GM23338 (cell line): ENCODE data around the gene ADGRG6. TPM values are rescaled to one million over a fixed set of nuclear protein-coding genes. Genes with fewer than 3 reads are reported as not detected.

ENCODE experiments used
- ATAC-seq: fragments of 200-7000 bp; cut with Tn5 transposase; 3 replicates; pipeline ENCODE4 v1.9.1; 2020
- DNase-seq: peaks from one replicate; pipeline ENCODE4 v3.0.0-alpha.2; 2015; ENCODE audit warnings: low spot score
- H2AFZ ChIP-seq: fragments of 200-600 bp; sonication (generic); 2 replicates; pipeline ENCODE4 v1.8.0; 2016; ENCODE audit warnings: antibody characterized with exemption, mild to moderate bottlenecking, moderate library complexity
- H3F3A ChIP-seq: fragments of 200-600 bp; sonication (generic); replicated peaks from 2 replicates; pipeline ENCODE4 v1.8.0; 2017; ENCODE audit warnings: antibody characterized with exemption, mixed run types, low read depth
- H3K27ac ChIP-seq: fragments of 200-600 bp; sonication (generic); 2 replicates; pipeline ENCODE4 v1.6.1; 2016; ENCODE audit warnings: low read depth
- H3K27me3 ChIP-seq: fragments of 200-600 bp; sonication (generic); 2 replicates; pipeline ENCODE4 v1.8.0; 2016; ENCODE audit warnings: mild to moderate bottlenecking, mixed run types, moderate library complexity; ENCODE audit not compliant: insufficient read depth
- H3K36me3 ChIP-seq: fragments of 200-600 bp; sonication (generic); 2 replicates; pipeline ENCODE4 v1.8.0; 2016; ENCODE audit warnings: mild to moderate bottlenecking; ENCODE audit not compliant: insufficient read depth
- H3K4me1 ChIP-seq: fragments of 200-600 bp; sonication (generic); 2 replicates; pipeline ENCODE4 v1.8.0; 2016; ENCODE audit warnings: mild to moderate bottlenecking, moderate library complexity; ENCODE audit not compliant: insufficient read depth
- H3K4me2 ChIP-seq: fragments of 200-600 bp; sonication (generic); 2 replicates; pipeline ENCODE4 v1.7.1; 2017; ENCODE audit warnings: mixed run types
- H3K4me3 ChIP-seq: fragments of 200-600 bp; sonication (generic); 2 replicates; pipeline ENCODE4 v1.6.1; 2016; ENCODE audit warnings: mixed run types
- H3K79me2 ChIP-seq: fragments of 200-600 bp; sonication (generic); replicated peaks from 2 replicates; pipeline ENCODE4 v1.8.0; 2017; ENCODE audit warnings: mild to moderate bottlenecking; ENCODE audit not compliant: insufficient read depth
- H3K9me2 ChIP-seq: fragments of 200-600 bp; sonication (generic); 2 replicates; pipeline ENCODE4 v1.8.0; 2017; ENCODE audit not compliant: insufficient read depth
- H4K20me1 ChIP-seq: fragments of 200-600 bp; sonication (generic); replicated peaks from 2 replicates; pipeline ENCODE4 v1.8.0; 2017; ENCODE audit warnings: mild to moderate bottlenecking; ENCODE audit not compliant: insufficient read depth
- H3K27ac Mint-ChIP-seq: 2 replicates; pipeline ENCODE4 v1.8.0; 2020; ENCODE audit warnings: inconsistent platforms, mild to moderate bottlenecking, moderate library complexity, mixed read lengths
- H3K27me3 Mint-ChIP-seq: 3 replicates; pipeline ENCODE4 v1.8.0; 2022; ENCODE audit warnings: low read depth, mild to moderate bottlenecking, moderate library complexity, mixed read lengths, inconsistent platforms; ENCODE audit not compliant: insufficient read depth, poor library complexity
- H3K36me3 Mint-ChIP-seq: 3 replicates; pipeline ENCODE4 v1.8.0; 2021; ENCODE audit warnings: low read depth, mild to moderate bottlenecking, inconsistent platforms, moderate library complexity, mixed read lengths
- H3K4me1 Mint-ChIP-seq: 3 replicates; pipeline ENCODE4 v1.8.0; 2020; ENCODE audit warnings: mild to moderate bottlenecking, inconsistent platforms, mixed read lengths
- H3K4me3 Mint-ChIP-seq: 3 replicates; pipeline ENCODE4 v1.8.0; 2021; ENCODE audit warnings: moderate library complexity, mild to moderate bottlenecking, inconsistent platforms, mixed read lengths
- H3K9me3 Mint-ChIP-seq: 3 replicates; pipeline ENCODE4 v1.8.0; 2020; ENCODE audit warnings: moderate library complexity, mild to moderate bottlenecking, inconsistent platforms, mixed read lengths
- CREB1 ChIP-seq: fragments of 250-450 bp; sonication (Bioruptor Pico); IDR thresholded peaks from 2 replicates; pipeline ENCODE4 v1.5.0; 2020; ENCODE audit warnings: low read depth, mild to moderate bottlenecking, moderate library complexity
- EZH2 ChIP-seq: fragments of 200-600 bp; sonication (generic); IDR thresholded peaks from one replicate; pipeline ENCODE4 v1.8.0; 2017; ENCODE audit warnings: antibody characterized with exemption, mild to moderate bottlenecking, low read depth; ENCODE audit not compliant: unreplicated experiment
- EZH2phosphoT487 ChIP-seq: fragments of 200-600 bp; sonication (generic); IDR thresholded peaks from one replicate; pipeline ENCODE4 v1.8.1; 2018; ENCODE audit warnings: antibody characterized with exemption; ENCODE audit not compliant: unreplicated experiment
- JUNB ChIP-seq: IDR thresholded peaks from one replicate; pipeline ENCODE4 v1.6.1; 2016; ENCODE audit warnings: antibody characterized with exemption; ENCODE audit not compliant: unreplicated experiment
- NANOG ChIP-seq: IDR thresholded peaks from 2 replicates; pipeline ENCODE4 v1.6.1; 2016; ENCODE audit warnings: antibody characterized with exemption, borderline replicate concordance
- POLR2AphosphoS5 ChIP-seq: IDR thresholded peaks from 2 replicates; pipeline ENCODE4 v1.6.1; 2016; ENCODE audit warnings: antibody characterized with exemption, low read depth
- STAT1 ChIP-seq: IDR thresholded peaks from one replicate; pipeline ENCODE4 v1.6.1; 2016; ENCODE audit warnings: antibody characterized with exemption; ENCODE audit not compliant: unreplicated experiment
- ZNF331 ChIP-seq: fragments of 250-450 bp; sonication (Bioruptor Pico); IDR thresholded peaks from 2 replicates; pipeline ENCODE4 v1.5.0; 2020; ENCODE audit warnings: low read depth, mild to moderate bottlenecking, moderate library complexity
- polyA plus RNA-seq: library from polyadenylated mRNA; unstranded; fragments of >200 nt; fragmentation: Nextera tagmentation; extraction: Ambion mirVana; gene quantifications from 2 replicates; pipeline ENCODE4 v1.2.1, GENCODE V29; 2016
- total RNA-seq: library from RNA; depleted of rRNA; stranded (reverse); fragments of >200 nt; shearing (Covaris generic); gene quantifications from 2 replicates; pipeline ENCODE4 v1.2.3, GENCODE V29; 2014
- TF ChIP-seq, protein P1 (sequence below), 2 experiments: fragments of 200-600 bp in 1 of 2; sonication (generic) in 1 of 2; conservative IDR thresholded peaks; 2 replicates each; pipeline versions ENCODE4 v1.5.1 to v1.6.1; 2016 to 2017; ENCODE audit warnings: antibody characterized with exemption in 2 of 2, low read depth in 2 of 2, mild to moderate bottlenecking in 2 of 2, moderate library complexity in 1 of 2
- TF ChIP-seq, protein P2 (sequence below): IDR thresholded peaks from one replicate; pipeline ENCODE4 v1.6.1; 2018; ENCODE audit warnings: antibody characterized with exemption; ENCODE audit not compliant: unreplicated experiment
- TF ChIP-seq, protein P3 (sequence below): fragments of 250-450 bp; sonication (Bioruptor Pico); IDR thresholded peaks from 2 replicates; pipeline ENCODE4 v1.5.0; 2020; ENCODE audit warnings: mild to moderate bottlenecking, moderate library complexity
- TF ChIP-seq, protein P4 (sequence below): IDR thresholded peaks from 2 replicates; pipeline ENCODE4 v1.6.1; 2016; ENCODE audit warnings: antibody characterized with exemption

The ADGRG6 gene
- total and polyA plus RNA-seq, 2 experiments from 2014 or later = 1.3 to 7.7 TPM

DNA sequence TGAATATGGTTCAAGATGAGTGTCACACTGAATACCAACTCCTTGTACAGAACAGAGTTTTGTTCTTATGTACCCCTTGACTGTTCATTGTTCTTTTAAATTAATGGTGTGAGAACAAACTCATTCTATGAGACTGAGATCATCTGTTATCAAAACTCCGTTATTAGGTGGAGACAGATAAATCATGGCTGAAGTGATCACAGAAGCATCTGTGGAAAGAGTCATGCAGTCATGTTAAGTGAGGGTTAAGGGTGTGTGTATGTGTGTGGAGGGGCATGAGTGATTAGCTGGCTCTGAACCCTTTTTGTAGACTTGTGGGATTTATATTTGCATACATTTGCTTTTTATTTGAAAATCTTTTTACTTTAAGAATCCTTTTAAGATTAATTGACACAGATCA, 24.7 kb downstream of the ADGRG6 start:
- DNase-seq = no peak

More for the DNA sequence above, 24.7 kb downstream of the ADGRG6 start:
- no peak overlapping the region for H3K4me2 ChIP-seq
- Mint-ChIP-seq H3K4me1 (peaks cover 44% of the 10 kb centered on the region), H3K27ac (no peak overlapping the region), H3K27me3 (peaks cover 5% of the 10 kb centered on the region), H3K36me3 (no peaks in the 10 kb centered on the region), H3K9me3 (no peaks in the 10 kb centered on the region), H3K4me3 (no peak overlapping the region)
- ATAC-seq = no peak
- H3K4me3 ChIP-seq = no peak overlapping the region
- H4K20me1 ChIP-seq = no peaks in the 10 kb centered on the region
- no peaks in the 10 kb centered on the region for H3K27me3 ChIP-seq
- TF ChIP-seq STAT1 (no peak), JUNB (no peak), EZH2 (no peak), CREB1 (CRISPR knock-in tag) (no peak), EZH2phosphoT487 (no peak), POLR2AphosphoS5 (no peak), NANOG (no peak), ZNF331 (CRISPR knock-in tag) (no peak)
- TF ChIP-seq, protein P1, sequence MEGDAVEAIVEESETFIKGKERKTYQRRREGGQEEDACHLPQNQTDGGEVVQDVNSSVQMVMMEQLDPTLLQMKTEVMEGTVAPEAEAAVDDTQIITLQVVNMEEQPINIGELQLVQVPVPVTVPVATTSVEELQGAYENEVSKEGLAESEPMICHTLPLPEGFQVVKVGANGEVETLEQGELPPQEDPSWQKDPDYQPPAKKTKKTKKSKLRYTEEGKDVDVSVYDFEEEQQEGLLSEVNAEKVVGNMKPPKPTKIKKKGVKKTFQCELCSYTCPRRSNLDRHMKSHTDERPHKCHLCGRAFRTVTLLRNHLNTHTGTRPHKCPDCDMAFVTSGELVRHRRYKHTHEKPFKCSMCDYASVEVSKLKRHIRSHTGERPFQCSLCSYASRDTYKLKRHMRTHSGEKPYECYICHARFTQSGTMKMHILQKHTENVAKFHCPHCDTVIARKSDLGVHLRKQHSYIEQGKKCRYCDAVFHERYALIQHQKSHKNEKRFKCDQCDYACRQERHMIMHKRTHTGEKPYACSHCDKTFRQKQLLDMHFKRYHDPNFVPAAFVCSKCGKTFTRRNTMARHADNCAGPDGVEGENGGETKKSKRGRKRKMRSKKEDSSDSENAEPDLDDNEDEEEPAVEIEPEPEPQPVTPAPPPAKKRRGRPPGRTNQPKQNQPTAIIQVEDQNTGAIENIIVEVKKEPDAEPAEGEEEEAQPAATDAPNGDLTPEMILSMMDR (conservative IDR thresholded peaks at IDR 0.05; ENCODE audit: low read depth in 2 of 2) = no peak
- TF ChIP-seq, protein P2, sequence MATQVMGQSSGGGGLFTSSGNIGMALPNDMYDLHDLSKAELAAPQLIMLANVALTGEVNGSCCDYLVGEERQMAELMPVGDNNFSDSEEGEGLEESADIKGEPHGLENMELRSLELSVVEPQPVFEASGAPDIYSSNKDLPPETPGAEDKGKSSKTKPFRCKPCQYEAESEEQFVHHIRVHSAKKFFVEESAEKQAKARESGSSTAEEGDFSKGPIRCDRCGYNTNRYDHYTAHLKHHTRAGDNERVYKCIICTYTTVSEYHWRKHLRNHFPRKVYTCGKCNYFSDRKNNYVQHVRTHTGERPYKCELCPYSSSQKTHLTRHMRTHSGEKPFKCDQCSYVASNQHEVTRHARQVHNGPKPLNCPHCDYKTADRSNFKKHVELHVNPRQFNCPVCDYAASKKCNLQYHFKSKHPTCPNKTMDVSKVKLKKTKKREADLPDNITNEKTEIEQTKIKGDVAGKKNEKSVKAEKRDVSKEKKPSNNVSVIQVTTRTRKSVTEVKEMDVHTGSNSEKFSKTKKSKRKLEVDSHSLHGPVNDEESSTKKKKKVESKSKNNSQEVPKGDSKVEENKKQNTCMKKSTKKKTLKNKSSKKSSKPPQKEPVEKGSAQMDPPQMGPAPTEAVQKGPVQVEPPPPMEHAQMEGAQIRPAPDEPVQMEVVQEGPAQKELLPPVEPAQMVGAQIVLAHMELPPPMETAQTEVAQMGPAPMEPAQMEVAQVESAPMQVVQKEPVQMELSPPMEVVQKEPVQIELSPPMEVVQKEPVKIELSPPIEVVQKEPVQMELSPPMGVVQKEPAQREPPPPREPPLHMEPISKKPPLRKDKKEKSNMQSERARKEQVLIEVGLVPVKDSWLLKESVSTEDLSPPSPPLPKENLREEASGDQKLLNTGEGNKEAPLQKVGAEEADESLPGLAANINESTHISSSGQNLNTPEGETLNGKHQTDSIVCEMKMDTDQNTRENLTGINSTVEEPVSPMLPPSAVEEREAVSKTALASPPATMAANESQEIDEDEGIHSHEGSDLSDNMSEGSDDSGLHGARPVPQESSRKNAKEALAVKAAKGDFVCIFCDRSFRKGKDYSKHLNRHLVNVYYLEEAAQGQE = no peak
- TF ChIP-seq, protein P3, sequence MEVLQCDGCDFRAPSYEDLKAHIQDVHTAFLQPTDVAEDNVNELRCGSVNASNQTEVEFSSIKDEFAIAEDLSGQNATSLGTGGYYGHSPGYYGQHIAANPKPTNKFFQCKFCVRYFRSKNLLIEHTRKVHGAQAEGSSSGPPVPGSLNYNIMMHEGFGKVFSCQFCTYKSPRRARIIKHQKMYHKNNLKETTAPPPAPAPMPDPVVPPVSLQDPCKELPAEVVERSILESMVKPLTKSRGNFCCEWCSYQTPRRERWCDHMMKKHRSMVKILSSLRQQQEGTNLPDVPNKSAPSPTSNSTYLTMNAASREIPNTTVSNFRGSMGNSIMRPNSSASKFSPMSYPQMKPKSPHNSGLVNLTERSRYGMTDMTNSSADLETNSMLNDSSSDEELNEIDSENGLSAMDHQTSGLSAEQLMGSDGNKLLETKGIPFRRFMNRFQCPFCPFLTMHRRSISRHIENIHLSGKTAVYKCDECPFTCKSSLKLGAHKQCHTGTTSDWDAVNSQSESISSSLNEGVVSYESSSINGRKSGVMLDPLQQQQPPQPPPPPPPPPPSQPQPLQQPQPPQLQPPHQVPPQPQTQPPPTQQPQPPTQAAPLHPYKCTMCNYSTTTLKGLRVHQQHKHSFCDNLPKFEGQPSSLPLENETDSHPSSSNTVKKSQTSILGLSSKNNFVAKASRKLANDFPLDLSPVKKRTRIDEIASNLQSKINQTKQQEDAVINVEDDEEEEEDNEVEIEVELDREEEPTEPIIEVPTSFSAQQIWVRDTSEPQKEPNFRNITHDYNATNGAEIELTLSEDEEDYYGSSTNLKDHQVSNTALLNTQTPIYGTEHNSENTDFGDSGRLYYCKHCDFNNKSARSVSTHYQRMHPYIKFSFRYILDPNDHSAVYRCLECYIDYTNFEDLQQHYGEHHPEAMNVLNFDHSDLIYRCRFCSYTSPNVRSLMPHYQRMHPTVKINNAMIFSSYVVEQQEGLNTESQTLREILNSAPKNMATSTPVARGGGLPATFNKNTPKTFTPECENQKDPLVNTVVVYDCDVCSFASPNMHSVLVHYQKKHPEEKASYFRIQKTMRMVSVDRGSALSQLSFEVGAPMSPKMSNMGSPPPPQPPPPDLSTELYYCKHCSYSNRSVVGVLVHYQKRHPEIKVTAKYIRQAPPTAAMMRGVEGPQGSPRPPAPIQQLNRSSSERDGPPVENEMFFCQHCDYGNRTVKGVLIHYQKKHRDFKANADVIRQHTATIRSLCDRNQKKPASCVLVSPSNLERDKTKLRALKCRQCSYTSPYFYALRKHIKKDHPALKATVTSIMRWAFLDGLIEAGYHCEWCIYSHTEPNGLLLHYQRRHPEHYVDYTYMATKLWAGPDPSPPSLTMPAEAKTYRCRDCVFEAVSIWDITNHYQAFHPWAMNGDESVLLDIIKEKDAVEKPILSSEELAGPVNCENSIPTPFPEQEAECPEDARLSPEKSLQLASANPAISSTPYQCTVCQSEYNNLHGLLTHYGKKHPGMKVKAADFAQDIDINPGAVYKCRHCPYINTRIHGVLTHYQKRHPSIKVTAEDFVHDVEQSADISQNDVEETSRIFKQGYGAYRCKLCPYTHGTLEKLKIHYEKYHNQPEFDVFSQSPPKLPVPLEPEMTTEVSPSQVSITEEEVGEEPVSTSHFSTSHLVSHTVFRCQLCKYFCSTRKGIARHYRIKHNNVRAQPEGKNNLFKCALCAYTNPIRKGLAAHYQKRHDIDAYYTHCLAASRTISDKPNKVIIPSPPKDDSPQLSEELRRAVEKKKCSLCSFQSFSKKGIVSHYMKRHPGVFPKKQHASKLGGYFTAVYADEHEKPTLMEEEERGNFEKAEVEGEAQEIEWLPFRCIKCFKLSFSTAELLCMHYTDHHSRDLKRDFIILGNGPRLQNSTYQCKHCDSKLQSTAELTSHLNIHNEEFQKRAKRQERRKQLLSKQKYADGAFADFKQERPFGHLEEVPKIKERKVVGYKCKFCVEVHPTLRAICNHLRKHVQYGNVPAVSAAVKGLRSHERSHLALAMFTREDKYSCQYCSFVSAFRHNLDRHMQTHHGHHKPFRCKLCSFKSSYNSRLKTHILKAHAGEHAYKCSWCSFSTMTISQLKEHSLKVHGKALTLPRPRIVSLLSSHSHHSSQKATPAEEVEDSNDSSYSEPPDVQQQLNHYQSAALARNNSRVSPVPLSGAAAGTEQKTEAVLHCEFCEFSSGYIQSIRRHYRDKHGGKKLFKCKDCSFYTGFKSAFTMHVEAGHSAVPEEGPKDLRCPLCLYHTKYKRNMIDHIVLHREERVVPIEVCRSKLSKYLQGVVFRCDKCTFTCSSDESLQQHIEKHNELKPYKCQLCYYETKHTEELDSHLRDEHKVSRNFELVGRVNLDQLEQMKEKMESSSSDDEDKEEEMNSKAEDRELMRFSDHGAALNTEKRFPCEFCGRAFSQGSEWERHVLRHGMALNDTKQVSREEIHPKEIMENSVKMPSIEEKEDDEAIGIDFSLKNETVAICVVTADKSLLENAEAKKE (CRISPR knock-in tag) = no peak
- TF ChIP-seq, protein P4, sequence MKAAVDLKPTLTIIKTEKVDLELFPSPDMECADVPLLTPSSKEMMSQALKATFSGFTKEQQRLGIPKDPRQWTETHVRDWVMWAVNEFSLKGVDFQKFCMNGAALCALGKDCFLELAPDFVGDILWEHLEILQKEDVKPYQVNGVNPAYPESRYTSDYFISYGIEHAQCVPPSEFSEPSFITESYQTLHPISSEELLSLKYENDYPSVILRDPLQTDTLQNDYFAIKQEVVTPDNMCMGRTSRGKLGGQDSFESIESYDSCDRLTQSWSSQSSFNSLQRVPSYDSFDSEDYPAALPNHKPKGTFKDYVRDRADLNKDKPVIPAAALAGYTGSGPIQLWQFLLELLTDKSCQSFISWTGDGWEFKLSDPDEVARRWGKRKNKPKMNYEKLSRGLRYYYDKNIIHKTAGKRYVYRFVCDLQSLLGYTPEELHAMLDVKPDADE = no peak
- no peaks in the 10 kb centered on the region for H3F3A ChIP-seq
- no peaks in the 10 kb centered on the region for H3K9me2 ChIP-seq
- no peaks in the 10 kb centered on the region for H3K36me3 ChIP-seq
- H3K79me2 ChIP-seq = no peaks in the 10 kb centered on the region
- no peak overlapping the region for H2AFZ ChIP-seq
- H3K4me1 ChIP-seq = peaks cover 44% of the 10 kb centered on the region
- no peak overlapping the region for H3K27ac ChIP-seq
